H1 (cell line): ENCODE results near the gene MSL1. TPM values are rescaled to one million over a fixed set of nuclear protein-coding genes. Genes with fewer than 3 reads are reported as not detected.

Source experiments
- CTCF ChIA-PET: fragments of 300-600 bp; sonication (Branson Sonifier 250); formaldehyde crosslinking; loops from one replicate; lab custom pipeline; 2021; ENCODE audit not compliant: partially characterized antibody; lab: Charles Lee
- POLR2A ChIA-PET: fragments of 300-600 bp; sonication (Branson Sonifier 250); formaldehyde crosslinking; loops from one replicate; lab custom pipeline; 2021; ENCODE audit warnings: inconsistent platforms; ENCODE audit not compliant: partially characterized antibody; lab: Charles Lee
- DNase-seq, 2 experiments: peaks; one replicate each; pipeline versions ENCODE4 v3.0.0 to v3.0.0-alpha.2; 2010 to 2022; ENCODE audit warnings: low spot score in 2 of 2, low read depth in 1 of 2, mixed read lengths in 1 of 2
- FAIRE-seq: peaks from 2 replicates; lab custom pipeline; 2011; peaks lifted over from hg19 to GRCh38; lab: Jason Lieb, UNC
- H2AFZ ChIP-seq: 2 replicates; pipeline ENCODE4 v1.8.1; 2012; ENCODE audit warnings: low read length, inconsistent platforms
- H2AK5ac ChIP-seq: 2 replicates; pipeline ENCODE4 v1.6.1; 2013; ENCODE audit warnings: low read depth, low read length
- H2BK120ac ChIP-seq: replicated peaks from 2 replicates; pipeline ENCODE3; 2013; ENCODE audit warnings: low read depth, low read length, inconsistent platforms
- H2BK12ac ChIP-seq: 2 replicates; pipeline ENCODE4 v1.6.1; 2013; ENCODE audit warnings: low read depth, low read length
- H2BK15ac ChIP-seq: 2 replicates; pipeline ENCODE4 v1.6.1; 2013; ENCODE audit warnings: low read length
- H2BK20ac ChIP-seq: 2 replicates; pipeline ENCODE4 v1.6.1; 2013; ENCODE audit warnings: low read length
- H2BK5ac ChIP-seq: 2 replicates; pipeline ENCODE4 v1.6.1; 2013; ENCODE audit warnings: low read depth, low read length
- H3K14ac ChIP-seq: 2 replicates; pipeline ENCODE4 v1.6.1; 2013; ENCODE audit warnings: inconsistent platforms; ENCODE audit not compliant: insufficient read length
- H3K18ac ChIP-seq: 2 replicates; pipeline ENCODE4 v1.6.1; 2013; ENCODE audit warnings: low read length; ENCODE audit errors: extremely low read depth
- H3K23ac ChIP-seq: 2 replicates; pipeline ENCODE4 v1.6.1; 2013; ENCODE audit warnings: inconsistent platforms; ENCODE audit not compliant: insufficient read length
- H3K23me2 ChIP-seq: 2 replicates; pipeline ENCODE4 v1.6.1; 2013; ENCODE audit warnings: low read depth, low read length
- H3K27ac ChIP-seq: 2 replicates; pipeline ENCODE4 v1.6.1; 2011; ENCODE audit warnings: low read depth, low read length, inconsistent platforms
- H3K27me3 ChIP-seq, 4 experiments: replicated peaks in 1 of 4; 1 replicate in 1 of 4; 2 replicates in 3 of 4; pipeline versions ENCODE4 v1.6.1 to v1.8.1; 2011 to 2013; ENCODE audit warnings: low read length in 3 of 4, mild to moderate bottlenecking in 3 of 4, inconsistent platforms in 2 of 4, mixed read lengths in 2 of 4, moderate library complexity in 1 of 4; ENCODE audit not compliant: control insufficient read depth in 3 of 4, insufficient read depth in 3 of 4; ENCODE audit errors: extremely low read depth in 1 of 4
- H3K36me3 ChIP-seq, 4 experiments: 2 replicates each; pipeline versions ENCODE4 v1.6.1 to v1.8.1; 2011 to 2013; ENCODE audit warnings: mild to moderate bottlenecking in 4 of 4, low read length in 3 of 4, moderate library complexity in 2 of 4, control low read depth in 1 of 4, inconsistent platforms in 1 of 4; ENCODE audit not compliant: insufficient read depth in 4 of 4, control insufficient read depth in 2 of 4
- H3K4ac ChIP-seq: replicated peaks from 2 replicates; pipeline ENCODE3; 2013; ENCODE audit warnings: low read length, low read depth, mixed read lengths, inconsistent platforms; ENCODE audit not compliant: insufficient read length
- H3K4me1 ChIP-seq, 4 experiments: replicated peaks in 1 of 4; 1 replicate in 1 of 4; 2 replicates in 3 of 4; pipeline versions ENCODE4 v1.6.1 to v1.8.1; 2011 to 2013; ENCODE audit warnings: low read length in 3 of 4, inconsistent platforms in 2 of 4, mixed read lengths in 1 of 4; ENCODE audit not compliant: insufficient read depth in 4 of 4, control insufficient read depth in 3 of 4
- H3K4me2 ChIP-seq, 2 experiments: 2 replicates each; pipeline versions ENCODE4 v1.6.1 to v1.8.1; 2011 to 2013; ENCODE audit warnings: low read depth in 2 of 2, low read length in 2 of 2, control low read depth in 1 of 2, inconsistent platforms in 1 of 2, mild to moderate bottlenecking in 1 of 2; ENCODE audit not compliant: insufficient read depth in 1 of 2
- H3K4me3 ChIP-seq, 4 experiments: fragments of 200-600, 300-600 bp in 1 of 4; sonication (generic), shearing (Covaris generic), sonication (Bioruptor Twin) in 1 of 4; 2 replicates each; pipeline versions ENCODE4 v1.5.1 to v1.8.1; 2011 to 2016; ENCODE audit warnings: low read length in 4 of 4, low read depth in 3 of 4, control low read depth in 2 of 4, inconsistent platforms in 2 of 4, mild to moderate bottlenecking in 2 of 4, mixed read lengths in 1 of 4, moderate library complexity in 1 of 4; ENCODE audit not compliant: insufficient read depth in 2 of 4; ENCODE audit errors: extremely low read depth in 1 of 4
- H3K56ac ChIP-seq: replicated peaks from 2 replicates; pipeline ENCODE3; 2013; ENCODE audit warnings: low read depth, mild to moderate bottlenecking, mixed read lengths, low read length, inconsistent platforms; ENCODE audit not compliant: insufficient read length
- H3K79me1 ChIP-seq: 2 replicates; pipeline ENCODE4 v1.6.1; 2013; ENCODE audit warnings: low read depth, low read length, control low read depth
- H3K79me2 ChIP-seq, 2 experiments: 2 replicates each; pipeline versions ENCODE4 v1.6.1 to v1.8.1; 2012 to 2013; ENCODE audit warnings: low read length in 2 of 2, mild to moderate bottlenecking in 2 of 2, inconsistent platforms in 1 of 2; ENCODE audit not compliant: insufficient read depth in 2 of 2, control insufficient read depth in 1 of 2
- H3K9ac ChIP-seq, 4 experiments: replicated peaks in 1 of 4; 1 replicate in 1 of 4; 2 replicates in 3 of 4; pipeline versions ENCODE4 v1.6.1 to v1.8.1; 2011 to 2013; ENCODE audit warnings: low read depth in 3 of 4, low read length in 3 of 4, control low read depth in 2 of 4, mild to moderate bottlenecking in 2 of 4, moderate library complexity in 2 of 4, inconsistent platforms in 1 of 4; ENCODE audit errors: extremely low read depth in 1 of 4
- H3K9me3 ChIP-seq, 2 experiments: 2 replicates each; pipeline versions ENCODE4 v1.6.1 to v1.8.1; 2012 to 2013; ENCODE audit warnings: mild to moderate bottlenecking in 2 of 2, moderate library complexity in 2 of 2, control low read depth in 1 of 2, inconsistent platforms in 1 of 2, low read depth in 1 of 2, low read length in 1 of 2, mixed read lengths in 1 of 2; ENCODE audit not compliant: insufficient read depth in 2 of 2
- H4K20me1 ChIP-seq, 2 experiments: replicated peaks in 1 of 2; 2 replicates each; pipeline versions ENCODE3 to v1.8.1; 2011 to 2013; ENCODE audit warnings: inconsistent platforms in 2 of 2, low read length in 2 of 2, mild to moderate bottlenecking in 1 of 2; ENCODE audit not compliant: insufficient read depth in 2 of 2, control insufficient read depth in 1 of 2
- H4K5ac ChIP-seq: 2 replicates; pipeline ENCODE4 v1.6.1; 2013; ENCODE audit warnings: low read length, low read depth, mixed read lengths, inconsistent platforms; ENCODE audit not compliant: insufficient read length
- H4K8ac ChIP-seq: 2 replicates; pipeline ENCODE4 v1.8.0; 2013; ENCODE audit warnings: mild to moderate bottlenecking, moderate library complexity, low read length, inconsistent platforms; ENCODE audit not compliant: insufficient read depth; ENCODE audit errors: extremely low read depth
- H4K91ac ChIP-seq: replicated peaks from 2 replicates; pipeline ENCODE3; 2013; ENCODE audit warnings: low read length, mixed read lengths, inconsistent platforms; ENCODE audit not compliant: insufficient read length
- EP300 ChIP-seq, 2 experiments: IDR thresholded peaks; 1 replicate in 1 of 2; 2 replicates in 1 of 2; pipeline ENCODE4 v1.6.1; 2011 to 2012; ENCODE audit warnings: low read depth in 2 of 2, low read length in 2 of 2, mild to moderate bottlenecking in 2 of 2, borderline replicate concordance in 1 of 2, inconsistent platforms in 1 of 2, moderate library complexity in 1 of 2
- HDAC2 ChIP-seq, 2 experiments: fragments of 300-600 bp in 1 of 2; sonication (generic) in 1 of 2; IDR thresholded peaks; 2 replicates each; pipeline ENCODE4 v1.6.1; 2011 to 2012; ENCODE audit warnings: low read depth in 2 of 2, low read length in 2 of 2, mild to moderate bottlenecking in 2 of 2, moderate library complexity in 2 of 2, borderline replicate concordance in 1 of 2, inconsistent platforms in 1 of 2
- JUND ChIP-seq: IDR thresholded peaks from 2 replicates; pipeline ENCODE4 v1.6.1; 2011; ENCODE audit warnings: mild to moderate bottlenecking, improper control_type of control experiment, low read length
- KDM1A ChIP-seq: fragments of 200-600, 300-600 bp; sonication (generic); IDR thresholded peaks from 2 replicates; pipeline ENCODE4 v1.7.1; 2016; ENCODE audit warnings: mild to moderate bottlenecking, low read length, borderline replicate concordance
- POLR2A ChIP-seq, 2 experiments: IDR thresholded peaks; 1 replicate in 1 of 2; 2 replicates in 1 of 2; pipeline ENCODE4 v1.6.1; 2011; ENCODE audit warnings: low read depth in 2 of 2, low read length in 2 of 2, mild to moderate bottlenecking in 2 of 2; ENCODE audit errors: control extremely low read depth in 1 of 2
- SIN3A ChIP-seq, 2 experiments: IDR thresholded peaks in 1 of 2; conservative IDR thresholded peaks in 1 of 2; 2 replicates each; pipeline ENCODE4 v1.6.1; 2011 to 2012; ENCODE audit warnings: low read length in 2 of 2, improper control_type of control experiment in 1 of 2, low read depth in 1 of 2, mild to moderate bottlenecking in 1 of 2
- TAF1 ChIP-seq: IDR thresholded peaks from 2 replicates; pipeline ENCODE4 v1.6.1; 2011; ENCODE audit warnings: mild to moderate bottlenecking, low read depth, low read length
- TEAD4 ChIP-seq: IDR thresholded peaks from 2 replicates; pipeline ENCODE4 v1.6.1; 2012; ENCODE audit warnings: low read depth, low read length, inconsistent platforms, mixed read lengths
- WGBS, 2 experiments: shearing (Covaris generic) in 1 of 2; methylation state at CpG; one replicate each; pipeline versions ENCODE4 v1.1.6 to v1.1.7; 2013 to 2015; ENCODE audit warnings: low lambda C conversion rate in 2 of 2, mixed read lengths in 2 of 2, inconsistent platforms in 1 of 2, low coverage in 1 of 2, missing lambda C conversion rate in 1 of 2; ENCODE audit not compliant: insufficient replicate concordance in 2 of 2, insufficient coverage in 1 of 2, insufficient read length in 1 of 2; ENCODE audit errors: extremely low coverage in 1 of 2, missing lambda C conversion rate in 1 of 2; 5-methylcytosine and 5-hydroxymethylcytosine counted together
- polyA plus RNA-seq, 7 experiments: library from polyadenylated mRNA; depleted of rRNA in 3 of 7; stranded (reverse) in 5 of 7; unstranded in 2 of 7; fragments of >200 nt in 5 of 7; fragments of 200-250 nt in 2 of 7; gene quantifications; 1 replicate in 5 of 7; 2 replicates in 1 of 7; 4 replicates in 1 of 7; pipeline versions ENCODE4 v1.2.1 to v1.2.3, GENCODE V29; 2011 to 2013; ENCODE audit warnings: missing spikeins in 2 of 7, mixed read lengths in 2 of 7
- total RNA-seq: library from RNA; stranded (reverse); fragmentation: NEBNext Ultra II Directional; extraction: Animal tissue kit (Norgen Biotek cat#: 25700); gene quantifications from 2 replicates; pipeline ENCODE4 v1.2.1, GENCODE V29; 2021

The MSL1 gene
- total and polyA plus RNA-seq, 2 of the 8 experiments (the other 6 are each of a cell fraction or from before 2014, with no cell fraction given), result 24.1 to 66.5 TPM

GRCh38 chr17:40173778-40174135 lies 52.0 kb downstream of the MSL1 start:
- no peak overlapping the region for H2AFZ ChIP-seq
- no peak overlapping the region for H2BK15ac ChIP-seq
- no peak overlapping the region for H3K23ac ChIP-seq
- no peak overlapping the region for H3K4me3 ChIP-seq
- H3K36me3 ChIP-seq, result peaks cover 30 to 47% (median 37%) of the 10 kb centered on the region in 4 experiments
- 97% methylated on average over 3 of the region's 3 CpGs; no CpG with 5 or more reads in 1 of the 2 experiments for WGBS, 2 experiments
- H2BK5ac ChIP-seq, result no peak overlapping the region
- no peaks in the 10 kb centered on the region for H3K79me2 ChIP-seq
- no peaks in the 10 kb centered on the region for H3K9me3 ChIP-seq
- POLR2A ChIA-PET, result interaction anchor here (0.9 to 9.1 kb wide), 5 partner anchors 18 to 61 kb away, joined by 3 to 105 read pairs (median 10); partner anchors contain the start of gene CASC3
- no peak overlapping the region for H2AK5ac ChIP-seq
- peaks cover 2% of the 10 kb centered on the region; the same call in 1 of the 2 replicates for H3K23me2 ChIP-seq
- no peak overlapping the region for H2BK120ac ChIP-seq
- H3K9ac ChIP-seq, result no peak overlapping the region
- no peak overlapping the region for H2BK20ac ChIP-seq
- FAIRE-seq, result no peak
- H3K18ac ChIP-seq, result no peak overlapping the region
- H3K27me3 ChIP-seq, result no peaks in the 10 kb centered on the region
- H3K4me1 ChIP-seq, result peaks cover 4 to 14% (median 9%) of the 10 kb centered on the region in 4 experiments; a peak in 6 of 7 replicates
- no peak overlapping the region for H3K4me2 ChIP-seq
- H3K79me1 ChIP-seq, result no peaks in the 10 kb centered on the region
- H4K91ac ChIP-seq, result no peak overlapping the region
- H4K5ac ChIP-seq, result no peak overlapping the region
- CTCF ChIA-PET, result interaction anchor here (0.6 to 7.3 kb wide), 11 partner anchors 12 to 1331 kb away, joined by 3 to 59 read pairs (median 3); no protein-coding TSS in a partner anchor
- H2BK12ac ChIP-seq, result no peak overlapping the region
- H3K56ac ChIP-seq, result no peak overlapping the region
- H4K20me1 ChIP-seq, result peaks cover 4 to 10% of the 10 kb centered on the region in 2 experiments
- no peak overlapping the region for H3K14ac ChIP-seq
- no peak overlapping the region for H4K8ac ChIP-seq
- H3K27ac ChIP-seq, result no peak overlapping the region
- no peak overlapping the region for H3K4ac ChIP-seq
- DNase-seq, result no peak
- TF ChIP-seq TAF1 (no peak), POLR2A (IDR thresholded peaks at IDR 0.05; ENCODE audit: control extremely low read depth in 1 of 2, low read depth in 2 of 2, low read length in 2 of 2) (no peak), TEAD4 (no peak), JUND (no peak), EP300 (IDR thresholded peaks at IDR 0.05; ENCODE audit: borderline replicate concordance in 1 of 2, low read depth in 2 of 2, low read length in 2 of 2) (no peak), SIN3A (conservative IDR thresholded peaks at IDR 0.05 in 1 of 2, IDR thresholded peaks at IDR 0.05 in 1 of 2; ENCODE audit: low read depth in 1 of 2, low read length in 2 of 2) (no peak), HDAC2 (IDR thresholded peaks at IDR 0.05; ENCODE audit: borderline replicate concordance in 1 of 2, low read depth in 2 of 2, low read length in 2 of 2) (no peak), KDM1A (no peak)
